Endothelial cell of hepatic sinusoid (primary cell): Measurements from ENCODE around the gene NTN1.

Experiments
- in situ Hi-C: cut with HindIII; loops from 2 replicates; pipeline ENCODE4 v1.10.0; 2017; ENCODE audit warnings: low sequenced_read_pairs

The NTN1 gene

DNA sequence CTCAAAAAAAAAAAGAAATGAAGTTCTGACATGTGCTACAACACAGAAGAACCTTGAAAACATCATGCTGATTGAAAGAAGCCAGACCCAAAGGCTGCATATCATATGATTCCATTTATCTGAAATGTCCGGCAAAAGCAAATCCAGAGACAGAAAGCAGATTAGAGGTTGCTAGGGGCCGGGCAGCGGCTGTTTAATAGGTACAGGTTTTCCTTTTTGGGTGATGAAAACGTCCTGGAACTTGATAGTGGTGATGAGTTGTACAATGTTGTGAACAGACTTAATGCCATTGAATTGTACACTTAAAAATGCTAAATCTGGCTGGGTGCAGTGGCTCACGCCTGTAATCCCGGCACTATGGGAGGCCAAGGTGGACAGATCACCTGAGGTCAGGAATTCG lies 166.5 kb downstream of the NTN1 start:
- in situ Hi-C loops, result no loop called here

DNA sequence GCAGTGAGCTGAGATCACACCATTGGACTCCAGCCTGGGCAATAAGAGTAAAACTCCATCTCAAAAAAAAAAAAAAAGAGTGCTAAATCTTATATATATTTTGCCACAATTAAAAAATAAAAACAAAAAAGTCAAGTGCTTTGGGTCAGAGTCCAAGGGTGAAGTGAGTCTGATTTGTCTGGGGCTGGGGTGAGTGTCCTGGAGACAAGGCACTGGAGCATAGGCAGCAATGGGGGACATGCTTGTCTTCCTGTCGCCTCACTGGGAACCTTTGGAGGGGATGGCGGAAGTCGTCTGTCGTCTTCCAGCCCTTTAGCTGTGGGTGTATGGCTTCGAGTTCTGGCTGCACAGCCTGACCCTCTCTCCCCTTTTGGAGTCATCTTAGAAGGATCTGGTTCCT lies 167.1 kb downstream of the NTN1 start:
- in situ Hi-C loops, result no loop called here

DNA sequence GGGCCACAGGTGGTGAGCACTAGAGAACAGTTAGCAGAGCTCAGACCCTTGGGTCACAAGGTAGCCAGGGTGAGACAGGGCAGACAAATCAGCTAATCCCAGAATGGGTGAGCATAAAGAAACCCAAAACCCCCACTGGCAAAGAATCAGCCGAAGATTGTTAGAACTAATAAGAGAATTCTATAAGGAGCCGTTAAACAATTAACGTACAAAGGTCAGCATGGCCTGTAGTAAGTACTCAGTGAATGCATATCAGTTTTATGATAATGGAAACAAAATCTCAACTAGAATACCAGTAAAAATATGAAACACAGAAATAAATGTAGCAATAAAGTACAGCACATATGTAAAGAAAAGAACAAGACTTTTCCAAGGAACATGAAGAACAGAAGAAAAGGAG lies 168.6 kb downstream of the NTN1 start:
- in situ Hi-C loops, result no loop called here

DNA sequence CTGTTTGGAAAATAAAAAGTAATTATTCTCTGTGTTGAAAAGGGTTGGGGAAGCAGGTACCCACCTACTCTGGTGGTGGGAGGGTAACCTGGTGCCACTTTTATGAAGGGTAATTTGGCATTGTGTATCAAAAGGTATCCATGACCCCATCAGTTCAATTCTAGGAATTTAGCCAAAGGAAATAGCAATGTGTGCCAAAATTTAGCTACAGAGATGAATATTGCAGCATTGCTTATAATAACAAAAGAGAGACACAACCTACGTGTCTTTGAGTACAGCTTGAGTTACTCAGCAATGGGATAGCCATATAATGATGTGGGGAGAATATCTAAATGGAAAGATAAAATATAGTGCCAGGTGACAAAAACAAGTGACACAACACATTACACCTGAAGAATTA lies 170.7 kb downstream of the NTN1 start:
- in situ Hi-C loops, result no loop called here

DNA sequence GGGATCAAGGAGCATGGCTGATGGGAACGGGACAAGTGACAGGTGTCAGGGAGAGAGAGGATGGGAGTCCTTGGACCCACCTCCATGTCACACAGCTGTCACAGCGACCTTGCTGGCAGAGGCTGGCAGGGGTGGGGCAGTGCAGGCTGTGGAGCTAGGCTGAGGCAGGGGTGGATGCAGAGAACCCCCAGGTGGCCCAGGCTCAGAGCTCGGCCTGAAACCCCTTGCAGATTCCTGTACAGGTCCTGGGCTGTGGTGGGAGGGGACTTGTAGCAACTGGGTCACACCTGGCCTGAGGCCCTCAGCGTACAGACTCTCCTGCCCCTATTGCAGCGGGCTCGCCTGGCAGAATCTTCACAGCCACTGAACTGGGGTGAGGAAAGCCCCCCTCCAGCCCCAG lies 174.1 kb downstream of the NTN1 start:
- in situ Hi-C loops, result loop anchor here (5.0 kb wide), 1 partner anchor 38 kb away; no protein-coding TSS in a partner anchor

DNA sequence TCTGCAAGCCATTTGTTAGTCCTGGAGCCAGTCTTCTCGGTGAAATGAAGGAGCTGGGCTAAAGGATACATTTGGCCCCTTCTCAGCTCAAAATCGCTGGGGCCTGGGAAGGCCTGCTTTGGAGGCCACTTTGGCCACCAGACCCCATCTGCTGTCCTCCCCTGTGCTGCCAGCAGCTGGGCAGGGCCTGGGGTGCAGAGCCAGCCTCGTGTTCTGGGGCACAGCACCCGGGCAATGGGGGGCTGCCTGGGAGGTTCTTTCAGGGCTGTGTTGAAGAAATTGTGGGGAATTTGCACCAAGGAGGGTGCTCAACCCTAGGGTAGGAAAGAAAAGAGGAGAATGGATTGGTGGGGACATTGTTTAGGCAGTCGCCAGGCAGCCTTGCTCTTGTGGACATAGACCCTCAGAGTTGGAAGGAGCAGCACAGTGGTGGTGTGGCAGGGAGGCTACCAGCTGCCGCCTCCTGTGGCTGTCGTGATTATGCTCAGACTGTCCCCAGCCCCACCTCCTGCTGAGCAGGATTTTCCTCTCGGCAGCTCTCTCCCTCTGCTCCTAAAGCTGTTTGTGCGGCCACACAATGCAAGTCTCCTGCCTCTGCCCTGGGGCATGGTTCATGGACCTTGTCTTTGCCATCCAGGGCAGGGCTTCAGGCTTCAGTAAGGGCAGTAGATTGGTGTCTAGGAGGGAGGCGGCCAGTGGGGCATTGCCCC lies 174.8 kb downstream of the NTN1 start:
- in situ Hi-C loops, result loop anchor here (5.0 kb wide), 1 partner anchor 39 kb away; no protein-coding TSS in a partner anchor

DNA sequence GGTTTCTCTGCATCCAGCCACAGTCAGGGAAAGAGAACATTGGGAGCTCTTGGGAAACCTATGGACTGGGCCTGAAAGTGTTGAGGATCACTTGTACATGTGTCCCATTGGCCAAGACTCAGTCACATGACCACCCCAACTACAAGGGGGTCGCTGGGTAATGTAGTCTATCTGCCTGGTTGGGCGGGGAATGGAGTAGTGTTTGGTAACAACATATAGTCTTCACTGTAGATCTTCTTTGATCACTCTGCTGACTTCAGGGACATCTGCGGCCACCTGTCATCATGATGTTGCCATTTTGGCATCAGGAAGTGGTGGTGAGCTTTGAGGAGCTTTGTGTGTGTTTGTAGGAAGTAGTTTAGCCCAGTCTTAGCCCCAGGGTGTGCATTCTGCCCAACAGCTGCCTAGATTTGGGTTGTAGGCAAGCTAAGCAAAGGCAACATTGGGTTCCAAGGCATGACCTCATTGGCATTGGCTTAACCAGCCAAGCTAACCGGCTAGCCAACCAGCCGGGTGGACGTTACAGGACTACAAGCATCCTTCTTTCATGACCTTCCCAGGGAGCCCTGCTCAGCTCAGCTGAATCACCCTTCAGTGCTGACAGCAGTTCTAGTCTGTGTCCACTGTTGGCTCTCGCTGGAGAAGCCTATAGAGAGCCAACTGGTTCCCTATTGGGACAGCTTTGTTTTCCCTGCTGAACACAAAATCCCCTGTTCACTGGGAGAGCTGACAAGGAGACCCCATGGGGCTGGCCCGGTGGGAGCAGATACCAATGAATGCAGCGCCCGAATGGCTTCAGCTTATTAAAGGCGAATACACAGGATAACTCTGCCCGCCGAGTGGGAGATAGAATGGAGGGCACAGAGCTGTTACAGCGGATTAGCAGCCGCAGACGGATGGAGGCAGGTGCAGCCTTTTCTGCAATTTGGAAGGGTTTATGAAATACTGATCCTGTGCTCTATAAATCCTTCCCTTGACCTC lies 178.6 kb downstream of the NTN1 start:
- in situ Hi-C loops, result loop anchor here (5.0 kb wide), 1 partner anchor 43 kb away; no protein-coding TSS in a partner anchor

DNA sequence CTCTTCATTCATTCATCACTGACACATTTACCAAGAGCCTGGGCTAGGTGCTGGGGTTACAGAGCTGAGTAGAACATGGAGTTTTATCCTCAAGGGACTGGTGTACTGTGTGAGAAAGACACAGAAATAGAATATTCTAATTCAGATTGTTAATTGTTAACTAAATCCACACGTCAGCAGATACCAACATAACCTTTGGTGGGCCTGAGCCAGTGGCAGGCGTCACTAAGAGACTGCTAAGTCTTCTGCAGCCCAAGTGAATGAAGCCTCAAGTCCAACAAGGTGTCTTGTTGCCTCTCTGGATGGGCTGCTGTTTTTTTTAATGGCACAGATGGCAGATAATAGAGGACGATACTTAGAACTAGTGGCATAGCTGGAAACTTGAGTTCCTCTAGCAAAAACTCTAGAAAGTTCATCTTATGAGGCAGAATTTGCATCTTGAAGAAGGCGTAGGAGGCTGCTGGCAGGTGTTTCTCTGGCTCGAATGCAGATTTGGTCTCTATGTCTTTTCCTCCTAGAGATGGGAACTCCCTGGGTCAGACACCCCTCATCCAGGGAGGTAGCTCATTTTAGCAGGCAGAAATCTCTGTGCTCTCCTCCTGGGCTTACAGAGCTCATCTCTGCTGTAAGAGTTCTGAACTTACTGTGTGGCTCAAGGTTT lies 179.5 kb downstream of the NTN1 start:
- in situ Hi-C loops, result no loop called here

DNA sequence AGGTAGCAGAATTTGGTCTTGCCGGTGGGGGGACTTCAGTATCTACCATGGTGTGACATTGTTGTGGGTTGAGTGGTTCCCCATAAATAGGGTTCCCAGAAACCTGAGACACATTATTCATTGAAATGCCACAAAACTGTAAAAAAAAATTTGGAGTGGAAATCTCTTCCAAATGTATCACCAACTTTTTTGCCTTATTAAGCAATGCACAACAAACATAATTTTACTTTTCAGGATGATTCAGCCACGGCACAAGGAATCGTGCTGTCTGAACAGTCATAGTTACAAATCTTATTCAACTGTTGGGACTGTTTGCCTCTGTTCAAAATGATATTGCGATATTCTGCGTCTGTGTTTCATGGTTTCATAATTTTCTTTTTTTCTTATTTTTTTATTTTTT lies 181.2 kb downstream of the NTN1 start:
- in situ Hi-C loops, result no loop called here

DNA sequence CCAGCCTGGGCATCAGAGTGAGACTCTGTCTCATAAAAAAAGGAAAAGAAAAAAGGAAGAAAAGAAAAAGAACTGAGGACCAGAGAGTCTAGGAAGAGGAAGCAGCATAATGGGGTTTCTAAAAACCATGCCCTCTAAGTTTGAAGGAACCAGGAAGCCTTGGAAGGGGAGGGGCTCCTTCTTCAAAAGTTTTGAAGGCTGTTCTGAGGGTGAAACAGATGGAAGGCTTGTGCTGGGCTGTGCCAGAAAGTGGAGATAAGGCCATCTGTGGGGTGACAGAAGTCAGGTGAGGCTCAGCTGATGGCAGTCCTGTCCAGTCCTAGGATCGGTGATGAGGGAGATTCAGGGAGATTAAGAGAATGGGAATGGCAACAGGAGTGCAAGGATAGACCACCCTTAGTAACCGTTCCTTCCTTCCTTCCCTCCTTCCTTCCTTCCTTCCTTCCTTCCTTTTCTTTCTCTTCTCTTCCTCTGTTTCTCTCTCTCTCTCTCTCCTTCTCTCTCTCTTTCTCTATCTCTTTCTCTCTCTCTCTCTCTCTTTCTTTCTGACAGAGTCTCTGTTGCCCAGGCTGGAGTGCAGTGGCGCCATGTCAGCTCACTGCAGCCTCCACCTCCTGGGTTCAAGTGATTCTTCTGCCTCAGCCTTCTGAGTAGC lies 182.6 kb downstream of the NTN1 start:
- in situ Hi-C loops, result no loop called here

DNA sequence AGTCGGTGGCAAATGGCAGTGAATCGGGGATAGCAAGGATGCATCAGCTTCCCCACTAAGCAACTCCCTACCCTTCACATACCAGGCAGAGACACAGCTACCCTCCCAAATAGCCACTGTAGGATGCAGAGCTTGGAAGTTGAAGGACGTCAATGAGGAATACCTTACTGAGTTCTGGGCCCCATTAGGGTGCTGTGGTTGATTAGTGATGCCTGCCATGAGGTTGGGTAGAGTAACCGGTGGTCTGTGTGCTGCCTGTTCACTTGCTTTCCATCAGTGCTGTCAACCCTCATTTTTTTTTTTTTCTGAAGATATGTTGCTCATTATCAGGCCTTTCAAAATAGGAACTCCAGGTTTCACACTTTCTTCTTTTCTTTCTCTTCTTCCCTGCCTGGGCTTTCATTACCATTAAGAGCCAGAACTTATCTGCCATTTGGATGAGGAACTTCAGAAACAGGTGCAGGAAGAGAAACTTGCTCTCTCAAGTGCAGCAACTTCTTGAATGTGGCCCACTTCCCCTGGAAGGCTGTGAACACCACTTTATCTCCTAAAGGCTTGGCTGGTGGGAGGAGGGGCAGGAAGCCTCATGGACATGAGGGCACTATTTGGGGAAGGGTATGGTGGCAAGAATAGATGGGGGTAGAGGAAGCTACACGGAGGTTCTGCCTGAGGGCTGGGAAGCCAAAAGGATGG lies 183.5 kb downstream of the NTN1 start:
- in situ Hi-C loops, result no loop called here

DNA sequence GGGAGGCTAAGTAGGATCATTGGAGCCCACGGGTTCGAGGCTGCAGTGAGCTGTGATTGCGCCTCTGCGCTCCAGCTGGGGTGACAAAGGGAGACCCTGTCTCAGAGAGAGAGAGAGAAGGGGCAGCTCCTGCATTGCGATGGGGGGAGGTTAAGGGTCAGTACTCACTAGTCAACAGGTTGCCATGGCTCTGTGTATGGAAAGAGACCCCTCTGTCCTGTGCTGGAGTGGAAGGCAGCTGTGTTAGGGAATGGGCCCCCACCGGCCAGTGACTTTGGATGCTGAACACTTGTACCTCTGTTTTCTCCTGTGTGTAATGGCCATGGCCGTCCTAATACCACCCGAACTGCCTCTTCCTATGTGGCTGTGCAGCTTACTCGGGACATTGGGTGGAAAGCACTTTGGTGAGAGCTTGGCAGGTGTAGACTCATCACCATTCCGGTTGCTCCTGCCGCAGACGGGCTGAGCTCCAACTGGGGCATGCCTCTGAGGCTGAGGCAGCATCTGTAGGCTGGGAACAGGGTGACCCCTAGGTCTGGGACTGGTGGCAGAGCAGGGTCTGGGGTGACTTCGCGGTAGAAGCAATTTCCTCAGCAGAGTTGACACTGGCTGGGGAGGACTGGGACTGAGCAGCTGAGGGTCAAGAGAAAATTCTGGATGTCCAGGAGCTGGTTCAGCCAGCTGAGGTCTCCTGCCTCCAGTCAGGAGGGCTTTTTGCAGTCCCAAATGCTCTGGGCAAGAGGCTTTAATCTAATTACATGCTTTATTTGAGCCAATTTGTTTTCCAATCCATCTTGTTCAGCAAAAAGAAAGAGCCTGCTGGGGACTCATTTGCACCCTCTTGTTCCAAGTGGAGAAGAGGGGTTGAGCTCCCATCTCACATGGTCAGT lies 184.5 kb downstream of the NTN1 start:
- in situ Hi-C loops, result no loop called here

DNA sequence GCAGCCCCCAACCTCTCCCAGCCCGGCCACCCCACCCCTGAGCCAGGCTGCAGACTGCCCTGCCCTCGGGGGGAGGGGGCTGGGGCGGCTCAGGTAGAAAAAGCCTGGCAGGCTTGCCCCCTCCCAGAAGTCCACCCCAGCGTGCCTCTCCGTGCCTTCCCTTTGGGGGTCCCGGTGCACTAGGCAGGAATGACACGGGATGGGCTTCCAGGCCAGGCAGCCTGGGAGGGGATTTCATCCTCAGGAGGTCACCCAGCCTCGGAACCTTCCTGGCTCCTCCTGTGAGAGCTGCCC lies 185.0 kb downstream of the NTN1 start:
- in situ Hi-C loops, result no loop called here

DNA sequence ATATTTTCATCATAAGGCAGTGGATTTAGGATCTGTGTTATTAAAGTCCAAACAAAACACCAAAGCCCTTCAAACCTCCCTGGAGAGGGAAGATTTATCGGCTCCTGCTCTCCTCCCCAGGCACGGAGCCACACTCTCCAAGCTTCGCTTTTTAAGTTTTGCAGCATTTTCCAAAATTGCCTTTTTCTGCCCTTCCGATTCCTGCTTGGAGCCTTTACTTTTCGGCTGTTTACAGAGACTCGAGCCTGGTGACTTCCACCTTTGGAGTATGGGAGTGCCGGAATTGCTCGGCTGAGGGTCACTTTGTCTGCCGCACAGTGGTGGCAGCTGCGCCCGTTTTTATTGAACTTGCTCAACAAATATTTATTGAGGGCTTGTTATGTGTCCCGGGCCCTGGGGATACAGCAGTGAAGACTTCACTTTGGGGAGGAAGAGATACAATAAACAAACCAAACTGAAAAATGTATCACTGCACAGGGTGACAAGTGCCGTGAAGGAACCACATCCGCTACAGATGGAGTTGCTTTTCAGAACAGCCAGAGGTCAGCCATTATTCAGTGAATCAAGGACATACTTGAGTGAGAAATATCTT lies 185.5 kb downstream of the NTN1 start:
- in situ Hi-C loops, result no loop called here

DNA sequence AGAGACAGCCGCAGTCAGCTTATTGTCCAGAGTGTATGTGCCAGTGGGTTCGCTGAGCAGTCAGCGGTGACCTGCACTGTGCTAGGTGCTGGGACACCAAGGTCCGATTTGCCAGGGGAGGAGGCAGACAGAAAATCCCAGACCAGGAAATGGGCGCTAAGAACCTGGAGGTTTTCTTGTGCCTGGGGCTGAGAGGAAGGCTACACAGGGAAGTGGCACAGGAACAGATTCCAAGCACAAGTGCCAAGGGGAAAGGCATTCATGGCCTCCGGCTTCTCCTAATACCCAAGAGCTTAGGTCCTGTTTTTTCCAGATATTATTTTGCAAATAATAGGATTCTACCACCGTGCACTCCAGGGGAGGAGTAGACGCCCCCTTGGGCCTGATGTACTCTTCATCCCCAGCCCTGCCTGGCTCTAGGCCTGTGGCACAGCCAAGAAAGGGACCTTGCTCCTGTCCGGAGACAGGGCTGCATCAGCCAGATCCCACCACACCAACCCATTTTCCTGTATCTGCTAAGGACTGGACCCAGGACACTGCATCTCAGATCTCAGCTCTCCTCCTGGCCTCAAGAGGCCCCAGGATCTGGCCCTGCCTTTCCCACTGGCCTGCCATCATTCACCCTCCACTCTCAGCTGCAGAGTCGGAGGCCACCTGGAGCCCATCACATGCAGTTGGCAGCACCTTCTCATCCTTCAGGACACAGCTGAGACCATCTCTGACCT lies 187.2 kb downstream of the NTN1 start:
- in situ Hi-C loops, result no loop called here

DNA sequence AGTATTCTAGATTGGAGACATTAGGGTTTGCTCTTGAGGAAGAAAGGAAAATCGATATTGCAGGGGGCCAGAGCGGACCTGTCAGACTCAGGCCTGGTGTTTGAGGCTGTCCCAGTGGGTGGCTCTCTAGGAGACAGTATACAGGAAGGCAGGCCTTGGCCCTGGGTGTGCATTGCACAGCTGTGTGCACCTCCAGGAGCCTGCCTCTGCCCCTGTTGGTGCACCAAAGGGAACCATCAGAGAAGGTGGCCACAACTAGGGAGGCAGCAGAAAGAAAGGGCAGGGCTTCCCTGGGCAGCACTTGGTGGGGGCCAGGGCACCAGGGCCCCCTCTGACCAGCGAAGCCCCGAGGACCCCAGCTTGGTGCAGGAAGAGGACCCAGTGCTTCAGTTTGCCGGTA lies 188.0 kb downstream of the NTN1 start:
- in situ Hi-C loops, result no loop called here

DNA sequence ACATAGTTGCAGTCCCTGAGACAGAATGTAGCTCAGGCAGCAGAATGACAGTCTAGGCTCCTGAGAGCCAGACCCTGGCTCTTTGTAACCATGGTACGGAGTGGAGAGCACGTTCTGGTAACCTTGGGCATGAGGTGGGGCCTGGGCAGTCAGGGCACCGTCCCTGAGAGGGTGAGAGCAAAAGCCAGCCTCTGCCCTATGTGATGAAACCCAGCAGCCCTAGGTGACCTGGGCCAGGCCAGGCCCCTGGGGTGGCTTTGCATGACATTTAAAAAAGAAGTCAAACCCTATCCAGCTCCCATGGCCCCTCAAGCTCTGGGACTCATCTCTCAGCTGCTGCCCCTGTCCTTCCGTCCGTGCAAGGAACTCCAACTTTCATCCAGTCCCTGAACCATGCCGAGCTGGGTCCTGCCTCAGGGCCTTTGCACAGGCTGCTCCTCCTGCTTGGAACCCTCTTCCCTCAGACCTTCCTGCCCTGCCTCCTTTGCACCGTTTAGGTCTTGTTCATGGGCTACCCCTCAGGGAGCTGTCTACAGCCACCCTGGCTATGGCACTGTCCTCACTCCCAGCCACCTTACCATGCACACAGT lies 188.6 kb downstream of the NTN1 start:
- in situ Hi-C loops, result no loop called here

DNA sequence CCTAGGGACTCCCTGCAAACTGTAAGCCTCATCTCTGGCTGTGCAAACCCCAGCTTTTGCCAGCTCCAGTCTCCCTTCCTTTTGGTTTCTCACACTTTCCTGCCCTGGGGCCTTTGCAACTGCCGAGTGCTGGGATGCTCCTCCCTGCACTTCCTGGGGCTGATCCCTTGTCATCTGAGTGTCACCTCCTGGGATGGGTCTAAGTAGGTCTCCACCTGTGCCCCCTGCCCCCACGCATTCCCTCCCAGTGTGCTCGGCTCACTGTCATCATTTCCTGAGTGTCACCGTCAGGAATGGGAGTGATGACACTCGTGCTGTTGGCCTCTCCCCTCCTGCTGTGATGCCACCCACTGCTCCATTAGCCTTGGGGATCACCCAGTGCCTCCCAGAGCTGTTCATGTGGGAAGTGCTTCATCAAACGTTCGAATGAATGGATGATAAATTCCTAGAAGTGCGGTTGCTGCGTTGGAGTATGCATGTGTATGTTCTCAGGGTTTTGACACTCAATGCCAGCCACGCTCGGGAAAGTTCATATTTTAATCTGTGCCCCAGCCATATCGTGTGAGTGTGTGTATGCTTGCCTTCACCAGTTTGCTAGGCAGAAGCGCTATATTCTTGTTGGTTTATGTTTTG lies 189.9 kb downstream of the NTN1 start:
- in situ Hi-C loops, result no loop called here
